Ovary (tissue), 9 donors: ENCODE results near the gene CSRP3. TPM values are rescaled to one million over a fixed set of nuclear protein-coding genes. Genes with fewer than 3 reads are reported as not detected.

Source experiments
- DNase-seq, 5 donors: peaks; one replicate each; pipeline ENCODE4 v3.0.0-alpha.2; 2019 to 2020
- H3K27ac ChIP-seq, 2 donors: fragments of 200-600 bp; one replicate each; pipeline versions ENCODE4 v1.5.1 to v1.8.0; 2019 to 2022
- H3K27me3 ChIP-seq: fragments of 200-600 bp; one replicate; pipeline ENCODE4 v1.8.0; 2022
- H3K36me3 ChIP-seq: fragments of 200-600 bp; sonication (generic); one replicate; pipeline ENCODE4 v1.5.1; 2019
- H3K4me1 ChIP-seq: one replicate; pipeline ENCODE4 v1.8.1; 2013; ENCODE audit warnings: mild to moderate bottlenecking, moderate library complexity; ENCODE audit not compliant: insufficient read depth
- H3K4me3 ChIP-seq: fragments of 200-600 bp; sonication (generic); one replicate; pipeline ENCODE4 v1.5.1; 2017
- H3K9me3 ChIP-seq, 2 donors: fragments of 200-600 bp in 1 of 2; sonication (generic) in 1 of 2; one replicate each; pipeline versions ENCODE4 v1.5.1 to v1.8.1; 2013 to 2019; ENCODE audit warnings: mild to moderate bottlenecking in 1 of 2, moderate library complexity in 1 of 2
- CTCF ChIP-seq, 3 donors: fragments of 450-650 bp in 2 of 3; fragments of 200-600 bp in 1 of 3; IDR thresholded peaks; one replicate each; pipeline versions ENCODE4 v1.5.1 to v1.8.0; 2016 to 2022; ENCODE audit warnings: antibody characterized with exemption in 3 of 3, mild to moderate bottlenecking in 1 of 3
- EP300 ChIP-seq: sonication (generic); formaldehyde crosslinking; IDR thresholded peaks from one replicate; pipeline ENCODE4 v1.6.1; 2017; ENCODE audit warnings: antibody characterized with exemption
- POLR2A ChIP-seq: fragments of 450-650 bp; IDR thresholded peaks from one replicate; pipeline ENCODE4 v1.6.1; 2017; ENCODE audit warnings: antibody characterized with exemption, mild to moderate bottlenecking, moderate library complexity
- whole genome bisulfite sequencing, 3 donors: extraction: QIAGEN DNeasy Blood & Tissue Kit in 1 of 3; methylation state at CpG; one replicate each; pipeline versions ENCODE4 v1.1.5 to v1.1.7; 2013 to 2017; 5-methylcytosine and 5-hydroxymethylcytosine counted together
- intact Hi-C, 4 donors: fragments of 100-400 bp; cut with DNase I; formaldehyde crosslinking; loops; one replicate each; pipeline versions ENCODE4 v1.11.0 to v1.15.1; 2022 to 2023
- polyA plus RNA-seq, 2 donors: library from polyadenylated mRNA; stranded (reverse); fragments of 200-250 nt in 1 of 2; fragments of 350-450 nt in 1 of 2; fragmentation: Illumina TruSeq in 1 of 2; extraction: RNeasy Lipid Tissue Mini Kit (QIAGEN cat#74804) in 1 of 2; gene quantifications; one replicate each; pipeline ENCODE4 v1.2.3, GENCODE V29; 2013 to 2014
- total RNA-seq, 7 donors: library from RNA; depleted of rRNA in 2 of 7; stranded (reverse); fragments of >200 nt in 2 of 7; fragmentation: NEBNext Ultra II Directional in 3 of 7; extraction: Animal tissue kit (Norgen Biotek cat#: 25700) in 3 of 7; gene quantifications; one replicate each; pipeline versions ENCODE4 v1.1.0 to v1.2.4, GENCODE V29; 2016 to 2023
- donor health status: DM: no; HTN: no; CAD: no; lungs with moderate emphysema.
- donor health status: DM: no; HTN: no; CAD: no.
- donor health status: Bipolar disorder and iron deficiency.
- donor health status: DM: yes; HTN: yes; CAD: no.
- donor health status: DM: no; HTN: no; CAD: no.
- donor health status: DM: yes; HTN: yes; CAD: no.

CSRP3 gene
- total and polyA plus RNA-seq, 9 donors: 0.07 to 1.0 (median 0.52) TPM; not detected in 5

GRCh38 chr11:19237381-19237780 lies 35.6 kb upstream of the CSRP3 start:
- intact Hi-C loops: no loop called here
- H3K27ac ChIP-seq: no peak overlapping the region
- no peak for TF ChIP-seq EP300
- no peak for TF ChIP-seq CTCF (IDR thresholded peaks at IDR 0.05)
- TF ChIP-seq POLR2A: no peak
- DNase-seq: no peak
- no peaks in the 10 kb centered on the region for H3K9me3 ChIP-seq
- H3K4me3 ChIP-seq: no peak overlapping the region
- no peaks in the 10 kb centered on the region for H3K27me3 ChIP-seq
- no peaks in the 10 kb centered on the region for H3K36me3 ChIP-seq
- H3K4me1 ChIP-seq: peaks cover 8% of the 10 kb centered on the region
- 81 to 91% (median 84%) methylated on average over 8 of the region's 8 CpGs for WGBS, 3 donors

GRCh38 chr11:19234231-19234817 lies 32.5 kb upstream of the CSRP3 start:
- DNase-seq: no peak
- Histone ChIP-seq H3K27ac (no peak overlapping the region), H3K36me3 (no peaks in the 10 kb centered on the region), H3K9me3 (no peaks in the 10 kb centered on the region), H3K27me3 (no peaks in the 10 kb centered on the region), H3K4me1 (no peaks in the 10 kb centered on the region), H3K4me3 (no peak overlapping the region)
- 93 to 95% (median 94%) methylated on average over 5 of the region's 5 CpGs for WGBS, 3 donors
- intact Hi-C loops: no loop called here
- TF ChIP-seq CTCF (IDR thresholded peaks at IDR 0.05) (no peak), EP300 (no peak), POLR2A (no peak)

- no peak for TF ChIP-seq EP300
- TF ChIP-seq POLR2A: no peak
- TF ChIP-seq CTCF (IDR thresholded peaks at IDR 0.05): no peak
- intact Hi-C loops: no loop called here
- no peaks in the 10 kb centered on the region for H3K4me1 ChIP-seq
- H3K27me3 ChIP-seq: no peaks in the 10 kb centered on the region
- no peaks in the 10 kb centered on the region for H3K9me3 ChIP-seq
- H3K36me3 ChIP-seq: no peaks in the 10 kb centered on the region
- DNase-seq: no peak
- no peak overlapping the region for H3K27ac ChIP-seq
- WGBS, 3 donors: 43 to 51% (median 48%) methylated on average over 6 of the region's 6 CpGs
- H3K4me3 ChIP-seq: no peak overlapping the region
Measured at GRCh38 chr11:19232910-19233503, 31.2 kb upstream of the CSRP3 start.

- Histone ChIP-seq H3K36me3 (no peaks in the 10 kb centered on the region), H3K4me1 (no peaks in the 10 kb centered on the region), H3K27ac (no peak overlapping the region), H3K4me3 (no peak overlapping the region), H3K9me3 (no peaks in the 10 kb centered on the region), H3K27me3 (no peaks in the 10 kb centered on the region)
- DNase-seq: no peak
- WGBS, 3 donors: 82 to 84% (median 82%) methylated on average over 5 of the region's 5 CpGs
- TF ChIP-seq POLR2A: no peak
- no peak for TF ChIP-seq CTCF (IDR thresholded peaks at IDR 0.05)
- no peak for TF ChIP-seq EP300
- intact Hi-C loops: no loop called here
Measured at GRCh38 chr11:19229671-19230070, 27.9 kb upstream of the CSRP3 start.
